Cardiac fibroblast (primary cell): ENCODE results near the gene PRSS48.

ENCODE experiments used
- DNase-seq, 2 donors: peaks; one replicate each; pipeline versions ENCODE4 v3.0.0 to v3.0.0-alpha.2; 2010; ENCODE audit warnings: low read depth in 2 of 2
- H3K4me3 ChIP-seq, 2 donors: replicated peaks in 1 of 2; 1 replicate in 1 of 2; 2 replicates in 1 of 2; pipeline ENCODE4 v1.5.1; 2011; ENCODE audit warnings: low read depth in 2 of 2, low read length in 2 of 2, mild to moderate bottlenecking in 2 of 2, moderate library complexity in 1 of 2
- TF ChIP-seq, protein P1 (sequence below): IDR thresholded peaks from one replicate; pipeline ENCODE4 v1.5.1; 2011; ENCODE audit warnings: low read depth, mild to moderate bottlenecking, low read length, inconsistent platforms

Gene PRSS48

DNA sequence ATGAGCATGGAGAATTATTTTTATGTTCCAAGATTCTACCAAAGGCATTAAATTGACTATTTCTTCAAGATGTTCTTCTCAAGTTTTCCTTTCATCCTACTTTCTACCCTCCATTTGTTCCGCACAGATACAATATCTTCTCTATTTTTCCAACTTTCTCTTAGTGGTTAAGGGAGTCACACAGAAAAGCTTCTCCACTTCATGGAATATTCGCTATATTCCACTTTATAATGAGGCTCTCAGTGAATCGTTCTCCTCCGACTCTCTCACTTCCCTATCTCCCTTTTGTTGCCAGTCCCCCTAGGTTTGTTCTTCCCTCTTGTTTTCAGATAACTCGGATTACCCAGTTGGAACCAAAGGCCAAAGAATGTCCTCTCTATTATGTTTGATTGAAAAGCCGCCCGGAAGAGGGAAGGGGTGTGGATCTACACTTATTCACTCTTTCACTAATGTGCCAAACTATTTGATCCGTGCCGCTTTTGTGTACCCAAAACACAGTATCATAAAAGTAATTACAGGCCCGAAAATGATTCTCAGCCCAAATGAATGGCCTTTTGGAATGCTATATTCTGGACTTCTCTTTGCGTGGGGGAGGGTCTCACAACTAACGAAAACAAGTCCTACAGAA lies 47.3 kb downstream of the PRSS48 start:
- TF ChIP-seq, protein P1, sequence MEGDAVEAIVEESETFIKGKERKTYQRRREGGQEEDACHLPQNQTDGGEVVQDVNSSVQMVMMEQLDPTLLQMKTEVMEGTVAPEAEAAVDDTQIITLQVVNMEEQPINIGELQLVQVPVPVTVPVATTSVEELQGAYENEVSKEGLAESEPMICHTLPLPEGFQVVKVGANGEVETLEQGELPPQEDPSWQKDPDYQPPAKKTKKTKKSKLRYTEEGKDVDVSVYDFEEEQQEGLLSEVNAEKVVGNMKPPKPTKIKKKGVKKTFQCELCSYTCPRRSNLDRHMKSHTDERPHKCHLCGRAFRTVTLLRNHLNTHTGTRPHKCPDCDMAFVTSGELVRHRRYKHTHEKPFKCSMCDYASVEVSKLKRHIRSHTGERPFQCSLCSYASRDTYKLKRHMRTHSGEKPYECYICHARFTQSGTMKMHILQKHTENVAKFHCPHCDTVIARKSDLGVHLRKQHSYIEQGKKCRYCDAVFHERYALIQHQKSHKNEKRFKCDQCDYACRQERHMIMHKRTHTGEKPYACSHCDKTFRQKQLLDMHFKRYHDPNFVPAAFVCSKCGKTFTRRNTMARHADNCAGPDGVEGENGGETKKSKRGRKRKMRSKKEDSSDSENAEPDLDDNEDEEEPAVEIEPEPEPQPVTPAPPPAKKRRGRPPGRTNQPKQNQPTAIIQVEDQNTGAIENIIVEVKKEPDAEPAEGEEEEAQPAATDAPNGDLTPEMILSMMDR, result no peak
- H3K4me3 ChIP-seq, result peak overlapping the region; percentile 69 to 72
- DNase-seq, result no peak

DNA sequence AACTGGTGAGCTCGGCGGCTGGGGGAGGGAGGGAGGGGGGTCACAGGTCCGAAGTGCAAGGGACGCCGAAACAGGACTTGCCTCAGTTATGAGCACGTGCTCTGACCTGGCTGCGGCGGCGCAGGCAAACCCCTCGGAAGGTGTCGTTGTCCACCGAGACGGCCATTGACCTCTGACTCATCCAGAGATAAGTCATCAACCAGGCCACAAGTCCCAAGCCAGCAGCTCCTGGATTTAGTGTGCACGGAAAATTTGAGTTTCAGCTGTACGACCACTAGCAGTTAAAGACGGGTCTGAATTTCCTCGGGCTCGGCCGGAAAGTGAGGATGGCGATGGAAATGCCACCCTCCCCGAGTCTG lies 47.8 kb downstream of the PRSS48 start:
- DNase-seq, result peak; percentile 19 to 67
- peak overlapping the region; percentile 69 to 72 for H3K4me3 ChIP-seq
- TF ChIP-seq, protein P1, result no peak

DNA sequence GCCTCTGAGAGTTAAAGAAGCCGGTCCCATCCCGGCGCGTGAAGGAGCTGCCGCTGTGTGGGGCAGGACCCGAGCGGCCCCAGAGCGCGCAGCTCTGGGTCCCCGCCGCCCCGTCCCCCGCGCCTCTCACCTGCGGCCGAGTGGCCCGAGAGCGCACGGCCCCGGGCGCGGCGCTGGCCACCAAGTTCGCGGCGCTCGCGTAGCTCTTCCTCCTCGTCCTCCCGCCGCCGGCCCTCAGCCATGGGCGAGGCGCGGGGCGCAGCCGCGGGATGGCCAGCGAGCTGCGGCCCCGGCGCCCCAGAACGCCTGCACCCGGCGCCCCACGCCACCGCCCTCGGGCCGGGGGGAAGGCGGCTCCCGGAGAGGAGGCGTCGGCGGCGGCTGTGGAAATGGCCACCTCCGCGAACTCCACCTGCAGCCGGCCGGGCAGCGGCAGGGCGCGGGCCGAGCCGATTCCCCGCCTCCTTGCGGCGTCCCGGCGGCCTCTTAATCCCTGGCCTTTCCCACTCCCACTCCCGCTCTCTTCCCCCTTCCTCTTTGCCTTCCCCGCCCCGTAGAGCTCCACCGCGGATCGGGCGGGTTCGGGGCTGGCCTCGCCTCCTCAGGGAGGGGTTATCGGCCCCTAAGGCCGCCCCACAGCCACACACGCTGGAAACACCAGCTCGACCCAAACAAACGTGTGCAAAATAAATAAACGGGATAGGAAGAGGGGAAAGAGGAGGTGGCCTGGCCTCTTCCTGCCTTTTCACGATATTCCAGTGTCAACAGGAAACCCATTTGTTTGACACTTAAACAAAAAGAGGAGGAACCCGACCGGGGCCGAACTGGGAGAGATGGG lies 48.4 kb downstream of the PRSS48 start, which contains the start of gene SH3D19:
Gene SH3D19 (minus strand): TSS at position 495 of the 838 bp plus-strand sequence. CDS start 253 bp downstream, at position 242.
- peak within 1 kb of the TSS; percentile 69 to 72 for H3K4me3 ChIP-seq
- peak; percentile 63 to 84 for DNase-seq
- TF ChIP-seq, protein P1, result no peak

DNA sequence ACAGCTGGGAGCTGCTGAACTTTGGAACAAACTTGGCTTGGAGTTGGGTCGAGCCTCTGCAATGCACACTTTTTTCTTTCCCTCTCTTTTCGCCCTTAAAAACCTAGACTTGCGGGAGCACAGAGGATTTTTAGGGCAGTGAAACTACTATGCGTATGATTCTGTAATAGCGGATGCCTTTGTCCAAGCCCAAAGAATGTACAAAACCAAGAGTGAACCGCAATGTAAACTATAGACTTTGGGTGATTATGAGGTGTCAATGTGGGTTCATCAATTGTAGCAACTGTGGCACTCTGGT lies 48.9 kb downstream of the PRSS48 start:
- TF ChIP-seq, protein P1, result no peak
- DNase-seq, result no peak
- H3K4me3 ChIP-seq, result peak overlapping the region; percentile 69 to 72

DNA sequence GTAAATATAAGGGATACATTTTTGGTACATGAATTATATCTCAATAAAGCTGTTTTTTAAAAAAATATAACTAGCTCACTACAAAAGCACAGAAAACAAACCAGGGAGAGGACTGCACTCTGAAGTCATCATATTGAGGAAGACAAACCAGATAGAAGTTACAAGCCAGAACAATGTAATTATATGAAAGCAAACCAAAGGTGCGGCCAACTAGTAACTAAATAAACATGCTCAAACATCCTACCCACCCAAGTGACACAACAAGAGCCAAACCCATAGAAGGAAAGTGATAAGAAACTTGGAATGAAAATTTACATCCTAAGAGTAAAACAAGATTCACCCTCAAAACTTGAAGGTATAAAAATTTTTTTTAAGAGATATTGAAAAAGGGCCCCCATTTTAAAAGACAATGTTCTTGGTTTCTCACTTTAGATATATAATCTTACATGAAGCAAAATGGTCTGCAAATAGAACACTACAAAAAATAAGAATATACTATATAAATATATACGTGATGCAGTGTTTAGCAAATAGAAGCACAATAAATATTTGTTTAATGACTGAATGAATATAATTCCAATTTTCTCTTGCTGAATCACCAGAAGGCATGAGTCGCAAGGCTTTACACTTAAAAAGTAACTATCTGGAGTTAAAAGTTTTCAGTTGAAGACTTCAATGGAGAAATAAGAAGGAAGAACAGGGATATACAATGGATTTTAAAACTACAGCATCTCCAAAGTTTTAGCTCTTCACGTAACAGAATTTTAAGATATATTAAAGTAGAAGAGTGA lies 52.5 kb downstream of the PRSS48 start:
- H3K4me3 ChIP-seq, result no peak overlapping the region
- peak in 1 of 2 donors; percentile 44 for DNase-seq
- TF ChIP-seq, protein P1, result no peak

DNA sequence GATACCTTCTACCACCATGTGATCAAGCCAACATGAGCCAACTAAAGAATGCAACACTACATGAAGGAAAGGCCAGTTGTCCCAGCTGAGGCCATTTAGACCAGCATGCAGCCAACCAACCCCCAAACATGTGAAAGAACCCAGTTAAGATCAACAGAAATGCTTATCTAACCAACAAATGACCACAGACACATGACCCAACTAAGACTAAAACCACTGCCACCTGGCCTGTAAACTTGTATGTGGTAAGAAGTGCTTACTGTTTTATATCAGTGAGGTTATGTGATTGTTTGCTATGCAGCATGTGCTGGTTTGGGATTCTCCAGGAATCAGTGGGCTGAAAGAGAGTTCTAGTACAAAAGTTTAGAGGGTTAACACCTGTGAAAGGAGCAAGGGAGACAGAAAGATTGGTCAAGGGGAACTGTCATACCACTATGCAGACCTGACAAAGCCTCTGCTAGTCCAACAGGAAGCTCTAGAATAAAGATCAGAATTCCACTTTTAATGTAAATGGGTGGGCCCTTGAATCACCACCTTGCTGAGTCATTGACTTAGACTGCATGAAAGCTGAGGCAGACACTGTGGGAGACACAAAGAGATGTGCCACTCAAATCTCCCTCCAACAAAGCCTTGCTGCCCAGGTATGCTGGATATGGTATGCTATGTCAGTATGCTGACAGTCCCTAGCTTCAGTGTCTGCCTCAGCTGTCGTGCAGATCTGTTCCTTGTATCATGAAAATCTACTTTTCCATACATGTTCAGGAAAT lies 54.5 kb downstream of the PRSS48 start:
- DNase-seq, result peak in 1 of 2 donors; percentile 48
- TF ChIP-seq, protein P1, result no peak
- no peak overlapping the region for H3K4me3 ChIP-seq
